OCI-M2 (cell line): ENCODE data around the gene FOXO3.
A peak's percentile ranks its signal among the peaks of the same experiment; 100 is the strongest.
"Not testable (repeated sequence)": the region's sequence is repeated elsewhere in the genome, so short reads cannot be mapped to it uniquely, and the experiment has no call there.

Source experiments
- DNase-seq: peaks from one replicate; lab custom pipeline; 2025; ENCODE audit not compliant: unreplicated experiment; lab: John Stamatoyannopoulos, UW

Gene FOXO3

DNA sequence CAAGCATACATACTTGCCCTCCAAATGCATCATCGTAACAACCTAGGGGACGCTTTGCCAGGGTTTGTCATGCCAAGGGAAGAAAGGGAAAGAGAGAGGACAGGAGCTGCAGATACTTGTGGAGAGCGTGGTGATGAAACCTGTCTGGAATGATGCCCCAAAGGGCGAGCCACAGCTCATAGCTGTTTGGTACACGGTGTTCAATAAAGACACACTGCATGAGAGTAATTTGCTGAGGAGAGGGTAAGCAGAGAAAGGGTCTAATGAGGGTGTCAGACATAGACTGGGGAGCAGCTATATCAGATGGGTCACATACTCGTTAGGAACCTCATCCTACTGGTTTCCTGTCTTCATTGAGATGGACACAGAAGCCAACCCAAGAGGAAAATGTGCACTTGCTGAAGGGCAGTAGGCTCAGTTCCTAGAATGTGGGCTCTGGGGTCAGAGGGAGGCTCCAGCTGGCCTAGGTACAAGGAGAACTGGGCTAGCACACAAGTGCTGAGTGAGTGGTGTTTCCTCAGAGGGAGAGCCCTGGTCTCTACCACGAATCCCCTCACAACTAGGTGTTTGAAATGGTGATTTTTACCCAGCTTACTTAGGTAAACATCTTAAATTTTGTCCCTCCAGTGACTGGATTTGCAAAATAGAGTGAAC is 5.2 kb upstream of the FOXO3 start:
- DNase-seq: no peak

GRCh38 chr6:108556250-108556649 is 4.5 kb upstream of the FOXO3 start:
- no peak for DNase-seq

DNA sequence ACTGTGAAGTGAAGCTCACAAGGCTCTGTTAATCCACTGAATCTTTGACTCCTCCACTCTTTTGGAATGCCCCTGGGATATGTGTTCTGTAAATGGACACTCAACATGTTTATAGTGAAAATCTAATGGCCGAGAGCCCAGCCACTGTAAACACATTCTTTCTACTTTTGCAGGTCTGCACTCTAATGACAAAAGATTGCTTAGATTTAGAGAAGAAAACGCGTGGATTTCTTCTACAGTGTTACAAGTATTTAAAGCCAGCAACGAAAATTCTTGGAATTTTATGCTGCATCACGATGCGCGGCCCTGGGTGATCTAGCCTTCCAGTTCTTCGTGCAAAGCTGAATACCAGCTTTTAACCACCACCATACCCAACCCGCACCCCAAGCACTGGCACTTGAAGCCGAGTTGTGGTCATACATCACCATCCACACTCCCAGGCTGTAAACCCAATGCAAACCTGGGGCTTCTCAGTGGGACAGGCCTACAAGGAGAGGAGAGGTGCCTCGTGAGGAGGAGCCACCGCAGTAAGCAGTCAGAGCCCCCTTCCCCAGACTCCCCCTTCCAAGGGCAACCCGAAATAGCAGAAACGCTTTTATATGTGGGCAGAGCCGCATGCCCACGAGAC is 3.7 kb upstream of the FOXO3 start:
- no peak for DNase-seq

GRCh38 chr6:108557494-108558371 is 3.0 kb upstream of the FOXO3 start:
- DNase-seq: no peak

DNA sequence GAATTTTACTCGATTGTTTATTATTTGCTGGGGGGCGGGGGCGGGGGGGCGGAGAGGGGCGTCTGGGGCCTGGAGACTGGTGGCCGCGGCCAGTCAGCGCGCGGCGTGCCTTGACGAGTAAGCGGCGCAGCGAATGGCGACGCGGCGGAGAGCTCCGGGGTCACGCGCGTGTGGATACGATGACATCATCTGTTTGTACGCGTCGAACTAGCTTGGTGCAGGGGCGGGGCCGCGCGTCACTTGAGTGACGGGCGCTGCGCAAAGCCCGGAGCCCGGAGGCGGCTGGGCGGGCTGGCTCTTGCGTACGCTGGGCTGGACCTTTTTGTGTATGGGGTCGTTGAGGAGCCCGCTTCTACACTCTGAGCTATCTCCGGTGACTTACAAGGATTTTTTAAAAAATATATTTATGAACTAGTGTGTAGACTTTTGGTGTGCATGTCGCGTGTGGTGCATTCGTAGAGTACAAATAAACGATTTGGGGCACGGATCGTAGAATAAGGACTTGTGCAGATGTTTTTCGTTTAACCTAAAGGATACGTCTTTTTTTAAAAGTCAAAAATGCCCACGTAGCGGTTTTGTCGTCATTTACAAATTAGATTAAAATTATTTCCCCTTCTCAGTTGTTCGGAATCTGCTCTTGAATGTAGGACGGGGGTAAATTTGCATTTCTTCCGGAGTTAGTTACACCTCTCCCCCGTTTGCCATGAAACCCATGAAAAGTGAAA is 2.2 kb upstream of the FOXO3 start:
- peak; percentile 73 for DNase-seq

DNA sequence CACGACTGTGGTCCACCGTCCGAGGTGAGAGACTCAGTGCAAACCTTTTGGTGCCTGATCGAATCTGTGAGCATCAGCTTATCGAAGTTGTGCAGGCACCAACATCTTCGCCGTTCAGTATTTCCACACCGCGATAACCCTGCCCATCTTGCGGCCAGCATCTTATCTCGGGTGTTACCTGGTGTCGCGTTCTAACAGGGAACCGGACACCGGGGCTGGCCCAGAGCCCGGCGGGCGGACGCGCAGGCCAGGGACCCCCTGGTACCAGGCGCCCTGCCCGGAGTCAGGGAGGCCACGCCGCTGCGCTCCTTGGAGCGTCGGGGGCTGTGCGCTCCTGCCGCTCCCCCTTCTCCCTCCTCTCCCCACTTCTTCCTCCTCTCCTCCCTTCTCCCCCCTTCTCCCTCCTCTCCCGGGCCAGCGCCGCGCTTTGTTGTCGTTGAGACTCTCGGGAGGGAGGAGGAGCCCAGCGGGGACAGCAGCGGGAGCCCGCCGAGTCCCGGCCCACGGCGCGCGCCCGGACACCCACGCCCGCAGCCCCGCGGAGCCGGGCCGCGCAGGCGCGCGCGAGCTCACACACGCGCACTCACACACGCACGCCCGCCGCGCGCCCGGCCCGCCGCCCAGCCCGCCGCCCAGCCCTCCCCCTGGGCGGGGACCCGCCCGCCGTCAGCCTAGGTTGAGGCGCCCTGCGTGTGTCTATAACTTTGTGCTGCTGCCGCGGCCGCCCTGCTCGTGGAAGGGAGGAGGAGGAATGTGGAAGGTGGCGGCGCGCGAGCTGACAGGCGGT is 1.4 kb upstream of the FOXO3 start:
- no peak for DNase-seq

GRCh38 chr6:108559884-108560462 is 744 bp upstream of the FOXO3 start:
- no peak for DNase-seq

- DNase-seq: not testable (repeated sequence)
Observed at GRCh38 chr6:108561309-108561647, 561 bp downstream of the FOXO3 start.

- no peak for DNase-seq
Observed at GRCh38 chr6:108561742-108562502, 1.2 kb downstream of the FOXO3 start.

GRCh38 chr6:108562503-108562993 is 1.8 kb downstream of the FOXO3 start:
- DNase-seq: peak; percentile 71

GRCh38 chr6:108563292-108563691 is 2.6 kb downstream of the FOXO3 start:
- DNase-seq: no peak

DNA sequence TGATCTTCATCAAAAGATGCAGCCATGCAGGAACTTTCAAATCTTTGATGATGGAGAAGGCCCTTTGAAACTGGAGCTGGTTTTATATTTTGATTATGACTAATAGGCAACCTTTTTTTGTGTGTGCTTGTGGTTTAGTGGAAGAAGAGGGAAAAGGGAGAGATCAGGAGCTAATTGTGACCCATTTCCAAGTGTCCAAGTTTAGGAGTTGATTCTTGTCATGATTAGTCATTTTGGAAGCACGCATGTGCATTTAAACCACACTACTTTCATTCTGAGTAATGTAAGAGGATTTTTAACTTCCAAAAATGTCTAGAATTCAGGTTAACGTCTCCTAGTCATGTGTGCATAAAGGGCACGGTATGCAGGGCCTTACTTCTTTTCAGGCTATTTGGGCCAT is 3.5 kb downstream of the FOXO3 start:
- DNase-seq: no peak

- DNase-seq: no peak
Observed at GRCh38 chr6:108565091-108565766, 4.5 kb downstream of the FOXO3 start.

- DNase-seq: no peak
Observed at GRCh38 chr6:108565893-108566292, 5.2 kb downstream of the FOXO3 start.

DNA sequence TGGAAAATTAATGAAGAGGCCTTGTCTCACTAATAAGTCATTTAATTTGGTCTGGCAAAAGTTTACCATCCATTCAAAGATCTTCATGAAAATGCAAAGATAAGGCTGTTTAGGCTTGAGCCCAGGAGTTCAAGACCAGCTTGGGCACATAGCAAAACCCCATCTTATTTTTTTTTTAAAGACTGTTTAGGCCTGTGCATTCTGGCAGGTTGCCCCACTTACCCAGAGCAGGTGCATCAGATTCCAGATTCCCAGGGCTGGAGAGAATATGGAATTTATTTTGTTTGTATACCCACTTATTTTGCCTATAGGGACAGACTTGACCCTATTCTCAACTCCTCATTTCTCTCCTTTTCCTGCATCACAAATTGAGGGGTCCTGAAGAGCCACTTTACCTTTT is 5.7 kb downstream of the FOXO3 start:
- no peak for DNase-seq

DNA sequence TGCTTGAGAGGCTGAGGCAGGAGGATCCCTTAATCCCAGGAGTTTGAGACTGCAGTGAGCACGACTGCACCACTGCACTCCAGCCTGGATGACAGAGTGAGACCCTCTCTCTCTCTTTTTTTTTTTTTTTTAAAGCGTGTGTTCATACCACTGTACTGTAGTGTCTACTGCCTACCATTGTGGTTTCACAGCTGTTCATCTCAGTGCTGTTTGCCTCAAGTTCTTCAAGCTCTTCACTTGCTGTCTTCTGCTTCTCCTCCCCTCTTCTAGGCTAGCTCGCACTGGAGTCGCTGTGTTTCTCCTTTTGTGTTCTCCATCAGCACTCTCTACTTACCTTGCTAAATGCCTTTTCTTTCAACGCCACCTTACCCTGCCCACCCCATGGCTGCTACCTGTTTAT is 7.4 kb downstream of the FOXO3 start:
- no peak for DNase-seq

- no peak for DNase-seq
Observed at GRCh38 chr6:108568551-108569305, 8.0 kb downstream of the FOXO3 start.

- no peak for DNase-seq
Observed at GRCh38 chr6:108570517-108570916, 9.8 kb downstream of the FOXO3 start.
